HL-60/S4 treated with phorbol 12-myristate 13-acetate at 8.2 ng/mL for 4 days and 3 days (cell line): Measurements from ENCODE around the gene ATP9B.

Experiments used
- in situ Hi-C: fragments of 300-500 bp; cut with MboI; formaldehyde crosslinking; loops from 2 replicates; pipeline ENCODE4 v1.15.0; 2022; ENCODE audit warnings: low sequenced_read_pairs

The ATP9B gene, protein sequence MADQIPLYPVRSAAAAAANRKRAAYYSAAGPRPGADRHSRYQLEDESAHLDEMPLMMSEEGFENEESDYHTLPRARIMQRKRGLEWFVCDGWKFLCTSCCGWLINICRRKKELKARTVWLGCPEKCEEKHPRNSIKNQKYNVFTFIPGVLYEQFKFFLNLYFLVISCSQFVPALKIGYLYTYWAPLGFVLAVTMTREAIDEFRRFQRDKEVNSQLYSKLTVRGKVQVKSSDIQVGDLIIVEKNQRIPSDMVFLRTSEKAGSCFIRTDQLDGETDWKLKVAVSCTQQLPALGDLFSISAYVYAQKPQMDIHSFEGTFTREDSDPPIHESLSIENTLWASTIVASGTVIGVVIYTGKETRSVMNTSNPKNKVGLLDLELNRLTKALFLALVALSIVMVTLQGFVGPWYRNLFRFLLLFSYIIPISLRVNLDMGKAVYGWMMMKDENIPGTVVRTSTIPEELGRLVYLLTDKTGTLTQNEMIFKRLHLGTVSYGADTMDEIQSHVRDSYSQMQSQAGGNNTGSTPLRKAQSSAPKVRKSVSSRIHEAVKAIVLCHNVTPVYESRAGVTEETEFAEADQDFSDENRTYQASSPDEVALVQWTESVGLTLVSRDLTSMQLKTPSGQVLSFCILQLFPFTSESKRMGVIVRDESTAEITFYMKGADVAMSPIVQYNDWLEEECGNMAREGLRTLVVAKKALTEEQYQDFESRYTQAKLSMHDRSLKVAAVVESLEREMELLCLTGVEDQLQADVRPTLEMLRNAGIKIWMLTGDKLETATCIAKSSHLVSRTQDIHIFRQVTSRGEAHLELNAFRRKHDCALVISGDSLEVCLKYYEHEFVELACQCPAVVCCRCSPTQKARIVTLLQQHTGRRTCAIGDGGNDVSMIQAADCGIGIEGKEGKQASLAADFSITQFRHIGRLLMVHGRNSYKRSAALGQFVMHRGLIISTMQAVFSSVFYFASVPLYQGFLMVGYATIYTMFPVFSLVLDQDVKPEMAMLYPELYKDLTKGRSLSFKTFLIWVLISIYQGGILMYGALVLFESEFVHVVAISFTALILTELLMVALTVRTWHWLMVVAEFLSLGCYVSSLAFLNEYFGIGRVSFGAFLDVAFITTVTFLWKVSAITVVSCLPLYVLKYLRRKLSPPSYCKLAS

GRCh38 chr18:79068937-79069716 is at the start of gene ATP9B:
ATP9B (plus strand) TSS chr18:79069394; CDS start chr18:79069411, 17 bp downstream.
- in situ Hi-C loops = no loop called here

- in situ Hi-C loops = no loop called here
Observed at GRCh38 chr18:79019881-79020280, 49.3 kb upstream of the ATP9B start.

DNA sequence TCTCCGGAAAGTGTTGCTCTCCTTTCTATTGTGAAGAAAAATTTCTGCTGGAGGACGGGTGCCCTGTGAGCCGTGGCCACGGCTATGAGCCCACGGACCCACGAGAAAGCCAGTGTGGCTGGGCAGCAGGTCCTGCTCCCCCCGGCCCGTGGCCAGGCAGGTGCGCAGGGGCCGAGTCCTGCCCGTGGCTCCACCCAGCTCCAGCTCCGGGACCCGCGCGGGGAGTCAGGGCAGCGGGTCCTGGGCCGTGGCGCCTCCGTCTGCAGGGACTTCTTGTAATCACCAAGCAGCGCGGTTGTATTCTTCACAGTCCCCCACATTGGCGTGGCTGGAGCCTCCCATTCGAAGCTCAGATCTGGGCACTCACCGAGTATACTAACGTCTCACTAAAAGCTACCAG is 46.6 kb upstream of the ATP9B start:
- in situ Hi-C loops = no loop called here

- in situ Hi-C loops = no loop called here
Observed at GRCh38 chr18:79026491-79026890, 42.7 kb upstream of the ATP9B start.

- in situ Hi-C loops = no loop called here
Observed at GRCh38 chr18:79030680-79031079, 38.5 kb upstream of the ATP9B start.

GRCh38 chr18:79042276-79042675 is 26.9 kb upstream of the ATP9B start:
- in situ Hi-C loops = no loop called here

GRCh38 chr18:79043288-79043687 is 25.9 kb upstream of the ATP9B start:
- in situ Hi-C loops = no loop called here

DNA sequence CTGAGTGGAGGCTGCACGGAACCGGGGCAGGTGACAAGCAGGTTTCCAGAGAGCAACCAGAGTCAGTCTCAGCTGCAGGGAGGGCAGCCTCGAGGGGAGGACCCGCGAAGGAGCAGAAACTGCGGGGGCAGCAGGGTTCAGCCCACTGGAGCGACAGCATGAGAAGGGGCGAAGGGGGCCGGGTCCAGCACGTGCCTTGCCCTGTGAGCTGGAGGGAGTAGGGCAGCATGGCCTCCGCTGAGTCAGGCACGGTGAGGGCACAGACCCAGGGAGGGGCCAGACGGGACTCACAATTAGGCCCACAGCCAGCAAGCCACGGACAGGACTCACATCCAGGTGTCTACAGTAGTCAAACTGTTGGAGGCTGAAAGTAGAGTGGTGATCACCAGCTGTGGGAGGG is 22.7 kb upstream of the ATP9B start:
- in situ Hi-C loops = no loop called here

GRCh38 chr18:79047556-79048244 is 21.5 kb upstream of the ATP9B start:
- in situ Hi-C loops = no loop called here

DNA sequence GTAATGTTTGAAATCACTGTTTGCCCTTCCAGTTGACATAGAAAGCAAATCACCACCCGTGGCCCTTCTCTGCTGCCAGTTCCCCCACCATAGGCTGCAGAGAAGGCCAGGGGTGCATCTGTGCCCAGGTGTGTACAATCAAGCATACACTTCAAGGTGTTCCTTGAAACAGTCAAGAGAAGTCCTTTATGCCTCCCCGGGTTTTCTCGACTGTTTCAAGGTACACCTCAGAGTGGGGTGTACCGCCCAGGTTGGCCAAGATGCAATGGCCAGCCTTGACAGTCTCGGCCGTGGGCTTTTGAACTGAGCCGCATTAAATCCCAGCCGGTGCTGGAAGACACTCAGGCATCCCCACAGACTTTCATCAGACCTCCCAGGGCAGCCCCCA is 21.0 kb upstream of the ATP9B start:
- in situ Hi-C loops = no loop called here

- in situ Hi-C loops = no loop called here
Observed at GRCh38 chr18:79049506-79049905, 19.7 kb upstream of the ATP9B start.

GRCh38 chr18:79050005-79050404 is 19.2 kb upstream of the ATP9B start:
- in situ Hi-C loops = no loop called here

DNA sequence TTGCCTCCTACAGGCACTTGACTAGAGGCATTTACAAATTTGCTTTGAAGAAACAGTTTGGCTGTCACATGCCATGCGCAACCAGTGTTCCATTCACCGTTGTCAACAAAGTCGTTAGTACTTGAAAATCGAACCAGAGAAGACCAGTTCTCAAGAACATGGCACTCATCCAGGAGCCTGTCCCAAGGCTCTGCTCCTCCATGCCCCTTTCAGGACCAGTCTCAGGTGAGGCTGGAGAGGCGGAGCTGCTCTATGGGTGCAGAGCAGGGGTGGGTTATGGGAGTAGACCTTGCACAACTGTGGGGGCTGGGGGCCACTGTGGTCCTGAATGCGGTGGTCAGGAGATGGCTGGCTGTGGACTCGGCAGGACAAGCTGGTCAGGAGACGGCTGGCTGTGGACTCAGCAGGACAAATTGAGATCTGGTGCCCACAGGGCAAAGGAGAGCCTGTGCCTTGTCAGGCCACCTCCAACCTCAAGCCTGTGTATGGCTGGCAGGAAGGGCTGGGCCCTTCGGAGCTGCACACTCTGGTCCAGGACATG is 12.3 kb upstream of the ATP9B start:
- in situ Hi-C loops = no loop called here

DNA sequence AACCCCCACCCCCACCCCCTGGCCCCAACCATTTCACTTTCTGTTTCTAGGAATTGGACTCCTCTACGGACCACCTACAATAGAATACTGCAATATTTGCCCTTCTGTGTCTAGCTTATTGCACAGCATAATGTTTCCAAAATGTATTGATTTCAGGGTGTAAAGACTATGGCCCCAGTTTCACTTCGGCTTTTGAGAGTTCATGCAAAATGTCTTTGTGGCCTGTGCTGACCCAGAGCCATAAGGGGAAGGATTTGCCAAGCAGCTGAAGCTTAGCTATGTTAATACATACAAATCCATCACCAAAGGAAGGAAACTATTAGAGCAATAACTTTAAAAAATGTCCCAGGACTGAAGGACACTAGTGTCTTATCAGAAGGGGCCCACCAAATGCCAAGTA is 11.2 kb upstream of the ATP9B start:
- in situ Hi-C loops = no loop called here

DNA sequence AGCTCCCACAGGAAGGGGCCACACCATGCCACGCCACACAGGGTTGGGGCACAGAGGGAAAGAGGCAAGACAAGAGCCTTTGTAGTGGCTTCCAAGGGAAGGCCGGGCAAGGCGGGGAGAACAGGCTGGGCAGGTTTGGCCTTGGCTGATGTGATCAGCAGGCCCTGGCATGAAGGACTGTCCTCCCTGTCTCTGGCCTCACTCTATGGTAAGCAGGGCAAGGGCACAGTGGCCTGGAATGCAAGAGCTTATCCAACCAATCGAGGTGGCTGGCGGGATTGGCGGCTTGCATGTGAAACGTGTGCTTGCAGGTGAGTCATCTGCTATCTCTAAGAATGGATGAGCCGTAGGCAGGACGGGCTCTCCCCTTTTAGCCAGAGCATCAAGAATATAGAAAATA is 6.4 kb upstream of the ATP9B start:
- in situ Hi-C loops = no loop called here

GRCh38 chr18:79064228-79064627 is 5.0 kb upstream of the ATP9B start:
- in situ Hi-C loops = no loop called here

DNA sequence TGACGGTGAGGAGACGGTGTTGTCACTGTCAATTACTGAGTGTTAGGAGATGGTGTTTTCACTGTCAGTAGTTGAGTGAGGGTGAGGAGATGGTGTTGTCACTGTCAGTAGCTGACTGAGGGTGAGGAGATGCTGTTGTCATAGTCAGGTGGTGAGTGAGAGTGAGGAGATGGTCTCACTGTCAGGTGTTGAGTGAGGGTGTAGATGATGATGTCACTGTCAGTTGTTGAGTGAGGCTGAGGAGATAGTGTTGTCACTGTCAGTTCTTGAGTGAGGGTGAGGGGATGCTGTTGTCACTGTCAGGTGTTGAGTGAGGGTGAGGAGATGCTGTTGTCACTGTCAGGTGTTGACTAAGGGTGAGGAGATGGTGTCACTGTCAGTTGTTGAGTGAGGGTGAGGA is 3.4 kb upstream of the ATP9B start:
- in situ Hi-C loops = no loop called here

DNA sequence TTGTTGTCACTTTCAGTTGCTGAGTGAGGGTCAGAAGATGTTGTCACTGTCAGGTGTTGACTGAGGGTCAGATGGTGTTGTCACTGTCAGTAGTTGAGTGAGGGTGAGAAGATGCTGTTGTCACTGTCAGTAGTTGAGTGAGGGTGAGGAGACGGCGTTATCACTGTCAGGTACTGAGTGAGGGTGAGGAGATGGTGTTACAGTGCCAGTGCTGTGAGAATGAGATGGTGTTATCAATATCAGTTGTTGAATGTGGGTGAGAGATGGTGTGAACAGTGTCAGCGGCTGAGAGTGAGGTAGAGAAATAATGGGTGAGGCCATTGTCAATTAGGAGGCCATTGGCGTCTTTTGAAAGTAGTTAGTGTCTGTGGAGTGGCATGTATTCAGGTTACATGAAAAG is 1.6 kb upstream of the ATP9B start:
- in situ Hi-C loops = no loop called here

DNA sequence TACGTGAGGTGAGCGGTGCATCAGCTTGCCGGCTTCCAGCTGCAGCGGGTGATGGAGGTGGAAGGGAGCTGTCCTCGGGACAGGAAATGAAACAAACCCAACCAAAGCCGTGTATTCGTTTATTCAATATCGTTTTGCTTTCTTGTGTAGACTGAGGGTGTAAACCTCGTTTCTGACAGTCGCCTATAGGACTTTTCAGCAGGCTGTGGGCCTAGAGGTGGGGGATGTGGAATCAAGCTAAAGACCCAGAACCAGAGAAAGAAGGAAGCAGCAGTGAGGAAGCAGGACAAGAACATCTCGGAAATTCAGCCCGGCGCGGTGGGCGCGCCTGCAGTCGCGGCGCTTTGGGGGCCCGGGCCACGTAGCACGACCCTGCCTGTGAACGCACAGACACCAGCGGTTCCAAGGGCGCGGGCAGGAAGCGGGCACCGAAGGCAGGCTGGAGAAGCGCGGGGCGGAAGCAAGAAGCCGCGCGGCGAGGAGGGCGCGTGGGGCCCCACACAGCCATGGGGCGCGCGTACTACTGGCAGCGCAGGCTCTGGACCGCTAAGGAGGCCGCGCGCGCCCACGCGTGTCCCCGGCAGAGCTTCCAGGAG is 755 bp upstream of the ATP9B start:
- in situ Hi-C loops = no loop called here
